GM18951 (cell line): ENCODE measurements around the gene SART3.

Experiments
- POLR2A ChIP-seq: IDR thresholded peaks from 4 replicates; pipeline ENCODE4 v1.6.1; 2011; ENCODE audit warnings: mild to moderate bottlenecking; ENCODE audit not compliant: insufficient read length, insufficient read depth; ENCODE audit errors: extremely low read depth
- in situ Hi-C: fragments of 300-500 bp; cut with MboI; formaldehyde crosslinking; loops from one replicate; pipeline ENCODE4 v1.12.0; 2022; ENCODE audit warnings: low sequenced_read_pairs, mixed read lengths, inconsistent platforms; ENCODE audit not compliant: unreplicated experiment

The SART3 gene

GRCh38 chr12:108525681-108526080, 35.3 kb downstream of the SART3 start:
- in situ Hi-C loops, result loop anchor here (25.0 kb wide), 1 partner anchor 562 kb away; the partner anchor contains the start of genes ALKBH2 and UNG
- no peak for TF ChIP-seq POLR2A

DNA sequence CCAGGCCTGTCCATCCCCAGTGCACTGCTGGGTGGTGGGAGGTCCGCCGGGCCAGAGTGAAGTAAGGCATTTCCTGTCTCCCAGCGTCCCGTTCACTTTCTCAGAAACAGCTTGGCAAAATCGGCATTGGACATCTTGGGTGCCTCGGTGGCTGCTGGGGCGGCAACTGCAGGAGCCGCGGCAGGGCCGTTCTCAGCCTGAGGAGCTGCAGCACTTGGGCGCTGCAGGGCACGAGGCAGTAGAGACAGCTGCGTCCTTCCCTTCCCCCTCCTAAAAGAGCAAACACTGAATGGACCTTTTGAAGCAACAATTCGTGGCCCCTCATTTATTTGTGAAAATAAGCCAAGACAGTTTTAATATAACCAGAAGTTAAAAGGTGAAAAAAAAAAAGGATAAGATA, 37.6 kb downstream of the SART3 start:
- in situ Hi-C loops, result no loop called here
- TF ChIP-seq POLR2A, result no peak

- in situ Hi-C loops, result no loop called here
- TF ChIP-seq POLR2A, result no peak
Observed at GRCh38 chr12:108519558-108519957, 41.4 kb downstream of the SART3 start.

- TF ChIP-seq POLR2A, result no peak
- in situ Hi-C loops, result no loop called here
Observed at GRCh38 chr12:108518716-108519496, 42.1 kb downstream of the SART3 start.

GRCh38 chr12:108518101-108518715, 42.8 kb downstream of the SART3 start:
- in situ Hi-C loops, result no loop called here

DNA sequence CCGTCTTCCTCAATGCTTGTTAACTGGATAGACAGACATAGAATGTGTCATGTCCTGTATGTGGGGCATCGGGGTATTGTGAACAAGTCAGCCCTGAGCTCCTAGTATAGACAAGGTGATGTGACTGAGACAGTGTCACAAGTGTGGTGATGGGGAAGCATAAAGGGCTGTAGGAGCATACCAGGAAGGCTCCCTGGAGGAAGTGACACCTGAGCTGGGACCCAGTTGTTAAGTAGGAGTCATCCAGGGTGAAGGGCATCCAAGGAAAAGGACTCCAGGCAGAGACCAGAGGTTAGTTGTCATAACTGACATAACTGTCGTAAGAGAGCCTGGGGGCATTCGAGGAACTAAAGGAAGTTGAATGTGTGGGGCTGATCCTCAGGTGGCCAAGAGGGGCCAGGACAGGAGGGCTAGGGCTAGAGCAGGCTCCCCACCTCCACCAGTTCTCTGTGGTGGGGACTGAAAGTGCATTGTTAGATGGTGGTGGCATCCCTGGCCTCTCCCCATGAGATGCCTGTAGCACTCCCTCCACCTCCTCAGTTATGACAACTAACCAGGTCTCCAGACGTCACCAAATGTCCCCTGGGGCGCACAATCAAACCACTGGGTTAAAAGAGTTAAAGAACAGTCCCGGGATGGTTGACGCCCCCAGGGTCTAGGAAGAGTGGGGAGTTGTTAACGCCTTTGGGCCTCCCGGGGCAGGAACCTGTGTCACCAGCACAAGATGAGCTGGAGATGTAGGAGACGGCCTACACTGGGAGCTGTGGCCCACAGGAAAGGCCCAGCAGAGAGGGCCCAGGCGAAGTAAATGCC, 43.5 kb downstream of the SART3 start:
- in situ Hi-C loops, result no loop called here
- no peak for TF ChIP-seq POLR2A

More at GRCh38 chr12:108518101-108518715, 42.8 kb downstream of the SART3 start:
- TF ChIP-seq POLR2A, result no peak

GRCh38 chr12:108516511-108517275, 44.3 kb downstream of the SART3 start:
- in situ Hi-C loops, result no loop called here
- TF ChIP-seq POLR2A, result no peak

DNA sequence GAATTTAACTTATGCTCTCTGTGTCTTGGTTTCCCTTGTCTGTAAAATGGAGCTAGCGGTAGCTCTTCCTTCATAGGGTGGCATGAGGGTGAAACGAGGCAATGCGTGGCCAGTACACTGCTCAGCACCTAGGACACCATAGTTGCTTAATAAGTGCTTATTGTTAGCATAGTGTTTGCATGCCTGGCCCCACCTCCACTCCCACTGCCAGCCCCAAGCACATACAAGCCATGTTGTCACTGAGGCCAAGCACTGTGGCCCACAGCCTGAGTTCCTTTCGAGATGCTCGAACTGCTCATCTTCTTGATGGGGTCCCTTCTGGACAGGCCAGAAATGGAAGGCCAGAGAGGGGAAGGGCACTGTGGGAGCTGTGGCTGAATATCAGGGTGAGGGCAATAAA, 45.1 kb downstream of the SART3 start:
- no peak for TF ChIP-seq POLR2A

GRCh38 chr12:108514973-108515814, 45.8 kb downstream of the SART3 start, which contains the start of gene FICD:
FICD (plus strand) TSS chr12:108515277; CDS start chr12:108516973, 1,696 bp downstream.
- TF ChIP-seq POLR2A, result peak; percentile 80
- in situ Hi-C loops, result no loop called here

More for the DNA sequence above, 45.1 kb downstream of the SART3 start:
- in situ Hi-C loops, result no loop called here

DNA sequence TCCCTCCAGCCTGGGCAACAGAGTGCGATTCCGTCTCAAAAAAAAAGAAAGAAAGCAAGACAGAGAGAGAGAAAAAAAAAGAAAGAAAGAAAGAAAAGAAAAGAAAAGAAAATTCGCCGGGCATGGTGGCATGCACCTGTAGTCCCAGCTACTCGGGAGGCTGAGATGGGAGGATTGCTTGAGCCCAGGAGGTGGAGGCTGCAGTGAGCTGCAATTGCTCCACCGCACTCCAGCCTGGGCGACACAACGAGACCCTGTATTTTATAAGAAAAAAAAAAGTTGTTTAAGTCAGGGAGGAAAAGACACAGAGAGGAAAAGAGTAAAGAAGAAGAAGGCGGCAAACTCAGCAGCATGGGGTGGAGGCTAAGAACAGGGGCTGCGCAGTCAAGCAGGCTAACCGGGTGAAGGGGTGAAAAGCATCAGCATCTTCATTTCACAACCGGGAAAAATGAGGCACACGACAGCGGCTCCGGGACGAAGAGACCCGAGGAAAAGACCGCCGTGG, 46.5 kb downstream of the SART3 start:
- in situ Hi-C loops, result no loop called here
- TF ChIP-seq POLR2A, result no peak

GRCh38 chr12:108511633-108512540, 49.1 kb downstream of the SART3 start:
- in situ Hi-C loops, result no loop called here
- TF ChIP-seq POLR2A, result no peak
